WI38 (cell line): ENCODE measurements around the gene ANKRD29.

Experiments used
- H3K4me3 ChIP-seq: 2 replicates; pipeline ENCODE4 v1.5.1; 2011; ENCODE audit warnings: low read depth, mild to moderate bottlenecking, control low read depth, low read length
- TF ChIP-seq, protein P1 (sequence below): IDR thresholded peaks from 2 replicates; pipeline ENCODE4 v1.5.1; 2012; ENCODE audit warnings: low read depth, mild to moderate bottlenecking, control low read depth, low read length

Gene ANKRD29

DNA sequence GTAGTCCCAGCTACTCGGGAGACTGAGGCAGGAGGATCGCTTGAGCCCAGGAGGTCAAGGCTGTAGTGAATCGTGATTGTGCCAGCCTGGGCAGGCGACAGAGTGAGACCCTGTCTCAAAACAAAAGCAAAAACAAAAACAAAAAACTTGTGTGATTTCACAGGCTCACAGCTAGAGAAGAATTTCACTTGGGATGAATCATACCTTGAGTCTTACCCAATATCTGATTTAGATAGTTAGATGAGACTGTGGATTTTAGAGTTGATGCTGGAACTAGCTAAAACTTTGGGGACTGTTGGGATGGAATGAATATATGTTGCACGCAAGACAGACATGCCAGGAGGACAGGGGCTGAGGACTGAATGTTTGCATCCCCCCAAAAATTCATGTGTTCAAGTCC lies 4.4 kb downstream of the ANKRD29 start:
- no peak overlapping the region for H3K4me3 ChIP-seq
- TF ChIP-seq, protein P1, sequence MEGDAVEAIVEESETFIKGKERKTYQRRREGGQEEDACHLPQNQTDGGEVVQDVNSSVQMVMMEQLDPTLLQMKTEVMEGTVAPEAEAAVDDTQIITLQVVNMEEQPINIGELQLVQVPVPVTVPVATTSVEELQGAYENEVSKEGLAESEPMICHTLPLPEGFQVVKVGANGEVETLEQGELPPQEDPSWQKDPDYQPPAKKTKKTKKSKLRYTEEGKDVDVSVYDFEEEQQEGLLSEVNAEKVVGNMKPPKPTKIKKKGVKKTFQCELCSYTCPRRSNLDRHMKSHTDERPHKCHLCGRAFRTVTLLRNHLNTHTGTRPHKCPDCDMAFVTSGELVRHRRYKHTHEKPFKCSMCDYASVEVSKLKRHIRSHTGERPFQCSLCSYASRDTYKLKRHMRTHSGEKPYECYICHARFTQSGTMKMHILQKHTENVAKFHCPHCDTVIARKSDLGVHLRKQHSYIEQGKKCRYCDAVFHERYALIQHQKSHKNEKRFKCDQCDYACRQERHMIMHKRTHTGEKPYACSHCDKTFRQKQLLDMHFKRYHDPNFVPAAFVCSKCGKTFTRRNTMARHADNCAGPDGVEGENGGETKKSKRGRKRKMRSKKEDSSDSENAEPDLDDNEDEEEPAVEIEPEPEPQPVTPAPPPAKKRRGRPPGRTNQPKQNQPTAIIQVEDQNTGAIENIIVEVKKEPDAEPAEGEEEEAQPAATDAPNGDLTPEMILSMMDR: no peak

DNA sequence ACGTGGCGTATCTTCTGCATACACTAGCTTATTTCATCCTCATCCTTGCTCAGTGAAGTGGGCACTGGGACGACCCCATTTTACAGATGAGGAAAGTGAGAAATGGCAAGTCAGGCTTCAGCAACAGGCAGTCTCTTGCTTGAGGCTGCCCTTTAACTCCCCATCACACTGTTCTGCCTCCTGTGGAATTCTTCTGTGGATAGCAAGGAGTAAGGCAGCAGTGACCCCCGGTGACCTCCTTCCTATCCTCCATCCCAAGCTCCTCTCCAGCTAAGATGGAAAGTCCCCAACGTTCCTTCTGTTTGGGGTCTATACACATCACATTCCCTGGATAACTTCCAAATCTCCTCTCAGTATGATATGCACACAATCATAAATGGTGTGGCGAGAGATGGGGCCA lies 10.5 kb downstream of the ANKRD29 start:
- no peak overlapping the region for H3K4me3 ChIP-seq
- TF ChIP-seq, protein P1: no peak

DNA sequence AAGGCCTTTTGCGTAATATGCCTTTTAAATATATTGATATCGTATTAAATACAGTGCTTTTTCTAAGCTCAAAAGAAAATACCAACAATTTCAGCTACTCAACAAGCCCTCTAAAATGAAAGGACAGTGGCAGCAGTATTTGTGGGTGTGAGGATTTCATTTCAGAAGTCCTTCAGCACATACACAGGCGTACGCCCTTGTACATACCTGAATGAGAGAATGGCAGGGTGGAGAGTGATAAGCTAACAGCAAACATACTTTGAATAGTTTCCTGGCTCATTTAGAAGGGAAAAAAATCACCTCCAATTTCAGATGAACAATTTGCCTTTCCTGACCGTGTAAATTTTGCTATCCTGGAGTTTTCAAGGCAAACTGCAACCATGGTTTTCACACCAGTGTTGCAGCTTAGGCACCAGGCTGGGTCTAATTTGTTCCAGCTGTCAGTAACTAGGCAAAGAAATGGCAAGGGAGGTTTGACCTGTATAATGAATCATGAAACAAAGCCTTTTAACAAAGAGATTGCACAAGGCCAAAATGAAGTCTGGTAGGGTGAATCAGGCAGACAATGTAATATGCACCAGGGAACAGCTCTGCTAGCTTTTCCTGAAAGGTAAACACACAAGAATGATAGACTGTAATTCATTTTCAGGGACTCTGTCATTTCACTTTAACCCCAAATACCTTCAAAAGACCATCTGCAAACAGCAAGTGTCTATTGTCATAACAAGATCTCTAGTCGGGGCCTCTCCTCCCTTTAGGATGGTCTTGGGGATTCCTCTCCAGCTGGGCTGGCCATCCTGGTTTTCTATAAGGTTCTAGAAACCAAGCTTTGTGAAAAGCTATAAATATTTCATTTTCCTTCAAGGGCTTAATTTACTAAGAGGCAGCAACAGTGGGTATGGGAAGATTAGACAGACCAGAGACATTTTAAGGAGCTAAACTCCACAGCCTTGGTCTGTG lies 11.5 kb downstream of the ANKRD29 start:
- TF ChIP-seq, protein P1: no peak
- H3K4me3 ChIP-seq: no peak overlapping the region

DNA sequence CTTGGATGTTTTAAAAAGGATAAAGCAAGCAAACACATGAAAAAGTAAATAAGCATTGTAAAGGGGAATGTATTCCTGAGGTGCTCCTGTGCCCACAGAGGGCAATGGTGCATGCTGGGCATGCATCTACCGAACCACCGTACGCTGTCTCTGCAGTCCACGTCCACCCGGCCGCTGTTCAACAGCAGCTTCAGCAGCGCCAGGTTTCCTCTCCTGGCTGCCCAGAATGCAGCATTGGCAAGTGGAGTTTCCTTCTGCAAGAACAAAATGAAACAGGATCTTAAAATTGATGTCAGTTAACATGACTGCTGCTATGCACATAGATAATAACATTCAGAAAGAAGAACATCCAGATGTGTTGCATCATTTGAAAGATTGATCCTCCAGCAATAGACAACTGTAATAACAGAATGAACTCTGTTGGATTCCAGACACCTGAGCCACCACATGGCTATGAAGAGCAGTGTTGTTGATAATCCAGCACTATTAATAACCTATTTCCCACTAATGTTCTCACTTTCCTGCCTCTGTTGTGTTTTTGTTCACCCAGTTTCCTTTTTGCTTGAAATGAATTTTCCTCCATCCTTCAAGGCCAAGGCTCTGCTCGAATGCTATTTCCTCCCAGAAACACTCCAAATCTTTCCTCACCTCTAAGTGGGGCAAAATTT lies 13.6 kb downstream of the ANKRD29 start:
- no peak overlapping the region for H3K4me3 ChIP-seq
- TF ChIP-seq, protein P1: no peak

- TF ChIP-seq, protein P1: no peak
- no peak overlapping the region for H3K4me3 ChIP-seq
Observed at GRCh38 chr18:23648456-23648855, 14.3 kb downstream of the ANKRD29 start.

GRCh38 chr18:23646282-23646681 lies 16.4 kb downstream of the ANKRD29 start:
- TF ChIP-seq, protein P1: no peak
- H3K4me3 ChIP-seq: no peak overlapping the region

DNA sequence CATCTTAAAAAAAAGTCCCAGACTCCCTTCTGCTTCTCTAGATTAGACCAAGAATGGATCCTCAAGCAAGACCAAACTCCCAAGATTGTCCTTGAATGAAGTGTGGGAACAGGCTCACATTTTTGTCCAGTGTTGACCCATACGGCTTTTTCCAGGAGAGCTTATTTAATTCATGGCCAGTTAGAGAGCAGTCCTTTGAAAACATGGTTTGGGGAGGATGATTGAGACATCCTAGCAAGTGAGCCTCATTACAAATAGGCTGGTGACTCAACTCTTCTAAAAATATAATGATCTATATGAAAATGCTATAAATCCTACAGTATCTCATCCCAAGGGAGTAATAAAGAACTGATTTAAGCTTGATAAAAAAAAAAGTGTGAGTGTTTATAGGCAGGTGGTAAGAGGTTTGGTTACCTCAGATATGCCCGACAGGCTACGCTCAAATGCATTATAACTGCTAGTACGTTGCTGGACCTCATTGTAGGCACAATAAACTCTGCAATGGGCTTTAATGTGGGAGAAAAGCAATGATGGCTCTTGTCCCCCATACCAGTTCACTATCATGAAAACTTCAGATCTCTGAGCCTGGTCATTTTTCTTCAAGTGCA lies 17.0 kb downstream of the ANKRD29 start:
- TF ChIP-seq, protein P1: no peak
- no peak overlapping the region for H3K4me3 ChIP-seq
